UCSD-AML1 (cell line): ENCODE results near the gene ZNF420.
"Not testable (repeated sequence)": the region's sequence is repeated elsewhere in the genome, so short reads cannot be mapped to it uniquely, and the experiment has no call there.

Experiments
- DNase-seq: peaks from one replicate; lab custom pipeline; 2025; ENCODE audit not compliant: unreplicated experiment; lab: John Stamatoyannopoulos, UW

The ZNF420 gene

DNA sequence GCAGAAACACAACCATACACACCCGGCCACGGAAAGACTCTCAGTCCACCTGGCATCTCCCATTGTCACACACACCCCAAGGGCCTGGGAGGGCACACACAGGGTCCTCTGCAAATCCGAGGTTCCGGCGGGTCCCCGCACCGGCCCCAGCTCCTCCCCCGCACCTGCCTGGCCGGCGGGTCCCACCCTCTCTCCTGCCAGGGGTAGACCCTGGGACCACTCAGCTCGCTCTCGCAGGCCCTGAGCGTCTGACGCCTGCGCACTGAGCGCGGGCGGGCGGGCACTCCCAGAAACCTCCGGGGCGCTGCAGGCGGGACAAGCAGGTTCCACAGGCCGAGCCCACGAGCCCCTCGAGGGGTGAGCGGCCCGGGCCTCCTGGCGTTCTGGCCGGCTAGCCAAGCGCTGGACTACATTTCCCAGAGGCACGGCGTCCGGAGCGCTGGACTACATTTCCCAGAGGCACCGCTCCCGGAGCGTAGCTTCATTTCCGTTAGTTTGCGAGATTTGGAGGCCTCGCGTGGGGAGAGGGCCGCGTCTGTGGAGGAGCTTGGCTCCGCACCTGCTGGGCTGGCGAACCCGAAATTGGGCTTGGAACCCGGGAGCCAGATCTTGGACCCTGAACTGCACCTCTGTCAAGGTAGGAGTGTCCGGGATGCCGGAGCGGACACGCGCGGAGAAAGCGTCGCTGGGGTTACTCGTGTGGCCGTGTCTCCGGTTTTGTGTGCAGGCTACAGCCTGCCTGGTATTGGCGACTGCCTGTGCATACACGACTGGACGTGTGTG, at the start of gene ZNF420:
Gene ZNF420, plus strand, starts transcription at position 500 of the 783 bp plus-strand sequence. CDS start 10,686 bp downstream, outside the sequence.
- peak; percentile 96 for DNase-seq

DNA sequence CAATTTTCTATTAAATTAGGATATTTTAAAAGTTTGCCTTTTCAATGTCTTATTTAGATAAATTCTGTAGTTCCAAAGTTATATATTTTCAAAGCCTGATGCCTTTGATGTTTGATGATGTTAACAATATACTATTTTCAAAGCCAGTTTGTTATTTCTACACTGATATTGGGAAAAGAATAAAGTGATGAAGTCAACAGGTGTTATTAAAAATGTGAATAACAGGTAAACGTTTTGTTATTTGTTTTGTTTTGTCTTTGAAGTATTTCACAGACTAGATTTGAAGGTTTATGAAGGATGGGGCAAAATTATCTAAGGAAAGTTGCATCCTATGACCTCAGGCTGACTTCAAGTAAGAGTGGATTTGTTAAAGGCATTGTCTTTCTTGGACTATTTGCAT, 33.1 kb upstream of the ZNF420 start:
- no peak for DNase-seq

GRCh38 chr19:37055330-37055729, 22.9 kb upstream of the ZNF420 start:
- DNase-seq = no peak

DNA sequence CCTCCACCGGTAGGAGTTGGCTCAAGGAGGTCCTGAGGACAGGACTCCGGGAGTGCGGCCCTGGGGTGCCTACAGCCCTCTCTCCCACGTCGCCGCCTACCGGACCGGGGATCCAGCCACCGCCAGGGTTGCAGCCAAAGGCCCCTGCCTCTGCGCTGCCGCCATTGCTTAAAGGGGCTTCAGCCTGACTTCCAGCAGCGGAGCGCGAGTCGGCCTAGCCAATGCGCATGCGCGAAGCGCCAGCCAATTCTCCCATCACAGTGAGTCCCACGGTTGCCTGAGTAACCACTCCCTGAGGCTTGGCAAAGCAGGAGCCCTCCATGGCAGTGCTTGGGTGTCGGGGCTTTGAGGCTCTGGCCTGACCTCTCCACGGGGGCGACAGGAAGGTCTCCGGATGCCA, 21.5 kb upstream of the ZNF420 start:
- no peak for DNase-seq

DNA sequence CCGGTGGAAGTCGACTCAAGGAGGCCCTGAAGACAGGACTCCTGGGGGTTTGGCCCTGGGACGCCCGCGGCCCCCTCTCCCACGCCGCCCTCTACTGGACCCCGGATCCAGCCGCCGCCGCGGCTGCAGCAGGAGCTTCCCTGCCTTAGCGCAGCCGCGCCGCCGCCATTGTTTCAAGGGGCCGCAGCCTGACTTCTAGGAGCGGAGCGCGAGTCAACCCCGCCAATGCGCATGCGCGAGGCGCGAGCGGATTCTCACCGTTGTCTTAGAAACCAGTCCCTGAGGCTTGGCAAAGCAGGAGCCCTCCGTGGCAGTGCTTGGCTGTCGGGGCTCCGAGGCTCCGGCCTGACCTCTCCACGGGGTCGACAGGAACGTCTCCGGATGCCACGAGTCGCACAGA, 19.1 kb upstream of the ZNF420 start:
- DNase-seq = no peak

- DNase-seq = not testable (repeated sequence)
Observed at GRCh38 chr19:37064886-37065285, 13.3 kb upstream of the ZNF420 start.

DNA sequence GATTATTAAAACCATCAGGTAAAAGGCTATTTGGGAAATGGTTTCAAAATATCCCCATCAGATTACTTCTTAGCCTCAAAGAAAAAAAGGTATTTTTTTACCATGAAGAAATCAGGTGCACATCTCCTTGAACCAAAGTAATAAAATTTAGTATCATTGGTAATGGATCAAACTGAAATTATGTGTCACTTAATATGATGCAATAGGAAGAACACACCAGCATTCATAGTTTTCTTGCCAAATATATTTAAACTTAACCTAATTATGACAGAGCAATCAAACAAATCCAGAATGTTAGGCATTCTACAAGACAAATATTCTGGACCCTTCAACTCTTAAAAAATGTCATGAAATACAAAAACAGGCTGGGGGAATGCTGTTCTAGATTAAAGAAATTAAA, 4.1 kb upstream of the ZNF420 start:
- DNase-seq = no peak

DNA sequence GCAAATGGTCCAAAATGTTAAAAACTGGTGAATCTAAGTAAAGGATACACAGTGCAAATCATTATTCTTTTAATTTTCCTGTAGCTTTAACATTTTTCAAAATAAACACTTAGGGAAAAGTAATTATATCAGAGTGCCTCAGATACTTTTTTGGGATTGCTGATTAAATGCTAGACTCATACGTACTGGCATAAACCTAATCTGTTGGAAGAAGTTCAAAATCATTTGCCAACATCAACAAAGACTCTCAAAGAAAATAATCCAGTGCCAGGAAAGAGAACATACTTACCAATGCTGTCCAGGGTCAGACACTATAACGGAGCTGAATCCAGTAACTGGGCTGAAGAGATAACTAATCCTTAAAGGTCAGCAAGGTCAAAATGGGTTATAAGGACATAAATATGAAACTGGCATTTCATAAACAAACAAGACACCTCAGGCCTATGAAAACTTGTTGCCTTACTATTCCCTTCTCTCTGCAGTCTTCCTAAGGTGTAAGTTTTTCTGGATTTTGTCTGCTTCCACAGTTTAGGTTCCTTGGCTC, 3.3 kb upstream of the ZNF420 start:
- no peak for DNase-seq

DNA sequence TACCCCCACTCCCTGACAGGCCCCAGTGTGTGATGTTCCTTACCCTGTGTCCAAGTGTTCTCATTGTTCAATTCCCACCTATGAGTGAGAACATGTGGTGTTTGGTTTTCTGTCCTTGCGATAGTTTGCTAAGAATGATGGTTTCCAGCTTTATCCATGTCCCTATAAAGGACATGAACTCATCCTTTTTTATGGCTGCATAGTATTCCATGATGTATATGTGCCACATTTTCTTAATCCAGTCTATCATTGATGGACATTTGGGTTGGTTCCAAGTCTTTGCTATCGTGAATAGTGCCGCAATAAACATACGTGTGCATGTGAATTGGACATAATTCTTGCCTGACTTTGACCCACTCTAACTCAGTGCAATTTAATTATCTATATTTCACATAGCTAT, 1.7 kb upstream of the ZNF420 start:
- not testable (repeated sequence) for DNase-seq

DNA sequence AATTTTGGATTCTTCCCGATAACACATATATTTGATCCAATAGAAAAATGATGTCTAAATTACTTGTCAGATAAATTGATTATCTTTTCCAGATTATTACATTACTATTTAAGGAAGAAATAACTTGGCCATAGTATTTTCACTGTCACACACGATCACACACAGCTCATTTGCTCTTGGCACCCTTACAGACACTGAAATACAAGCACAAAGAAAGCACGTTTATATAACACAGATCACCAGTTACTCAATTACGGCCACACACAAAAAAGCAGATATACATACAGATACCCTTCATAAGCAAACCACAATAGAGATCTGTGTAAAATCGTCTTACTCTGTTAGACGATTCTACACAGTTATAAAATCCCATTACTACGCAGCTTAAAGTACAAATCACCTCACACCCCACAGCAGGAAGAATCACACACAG, 716 bp upstream of the ZNF420 start:
- DNase-seq = no peak

DNA sequence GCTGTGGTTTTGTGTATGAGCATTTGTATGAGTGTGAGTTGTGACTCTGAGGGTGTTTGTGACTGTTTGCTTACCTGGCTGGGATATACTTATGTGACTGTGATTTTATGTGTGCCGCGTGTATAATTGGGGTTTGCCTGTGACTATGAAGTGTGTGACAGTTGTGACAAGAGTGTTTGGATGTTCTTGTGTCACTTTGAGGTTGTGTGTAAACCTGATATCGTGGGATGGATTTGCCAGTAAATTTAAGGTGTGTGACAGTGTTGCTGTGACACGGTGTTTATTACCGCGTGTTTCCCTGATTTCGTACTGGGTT, 442 bp downstream of the ZNF420 start:
- no peak for DNase-seq

DNA sequence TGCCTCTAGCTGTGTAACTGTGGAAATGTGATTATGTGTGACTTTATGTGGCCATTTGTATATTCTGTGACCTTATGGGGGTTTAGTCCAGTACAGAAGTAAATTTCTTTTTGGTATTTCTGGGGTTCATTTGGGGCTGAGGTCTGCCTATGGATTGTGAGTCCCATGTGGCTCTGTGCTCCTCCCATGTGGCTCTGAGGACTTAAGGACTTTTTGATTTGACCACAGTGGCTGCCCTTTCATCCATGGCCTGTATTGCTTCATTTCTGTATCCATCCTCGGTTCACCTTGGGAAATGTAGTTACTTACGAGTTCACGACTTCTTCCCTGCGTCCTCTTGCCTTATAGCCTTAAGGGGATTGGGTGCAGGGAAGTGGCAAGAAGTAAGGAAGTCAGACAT, 1.0 kb downstream of the ZNF420 start:
- DNase-seq = no peak

GRCh38 chr19:37082307-37082706, 4.1 kb downstream of the ZNF420 start:
- no peak for DNase-seq

DNA sequence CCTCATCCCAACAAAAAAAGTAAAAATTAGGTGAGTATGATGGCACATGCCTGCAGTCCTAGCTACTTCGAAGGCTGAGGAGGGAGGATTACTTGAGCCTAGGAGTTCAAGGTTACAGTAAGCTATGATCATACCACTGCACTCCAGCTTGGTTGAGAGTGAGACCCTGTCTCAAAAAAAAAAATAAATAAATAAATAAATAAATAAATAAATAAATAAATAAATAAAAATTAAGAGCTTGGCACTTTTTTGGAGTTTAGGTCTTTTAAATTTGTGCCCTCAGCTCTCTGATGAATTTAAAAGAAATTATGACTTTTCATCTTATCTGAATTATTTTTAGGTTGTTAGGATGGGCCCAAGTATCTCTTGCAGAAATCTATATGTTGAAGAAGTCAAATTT, 8.9 kb downstream of the ZNF420 start:
- no peak for DNase-seq

GRCh38 chr19:37095859-37096258, 17.6 kb downstream of the ZNF420 start:
- no peak for DNase-seq

DNA sequence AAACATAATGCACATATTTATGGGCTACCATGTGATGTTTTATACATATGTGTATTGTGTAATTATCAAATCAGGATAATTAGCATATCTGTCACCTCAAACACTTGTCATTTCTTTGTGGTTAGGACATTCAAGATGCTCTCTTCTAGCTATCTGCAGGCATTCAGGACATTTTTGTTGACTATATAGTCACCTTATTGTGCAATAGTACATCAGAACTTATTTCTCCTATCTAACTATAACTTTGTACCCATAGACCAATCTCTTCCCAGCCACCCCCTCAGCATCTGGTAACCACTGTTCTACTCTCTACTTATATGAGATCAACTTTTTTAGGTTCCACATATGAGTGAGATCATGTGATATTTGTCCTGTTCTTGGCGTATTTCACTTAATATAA, 20.3 kb downstream of the ZNF420 start:
- DNase-seq = no peak

DNA sequence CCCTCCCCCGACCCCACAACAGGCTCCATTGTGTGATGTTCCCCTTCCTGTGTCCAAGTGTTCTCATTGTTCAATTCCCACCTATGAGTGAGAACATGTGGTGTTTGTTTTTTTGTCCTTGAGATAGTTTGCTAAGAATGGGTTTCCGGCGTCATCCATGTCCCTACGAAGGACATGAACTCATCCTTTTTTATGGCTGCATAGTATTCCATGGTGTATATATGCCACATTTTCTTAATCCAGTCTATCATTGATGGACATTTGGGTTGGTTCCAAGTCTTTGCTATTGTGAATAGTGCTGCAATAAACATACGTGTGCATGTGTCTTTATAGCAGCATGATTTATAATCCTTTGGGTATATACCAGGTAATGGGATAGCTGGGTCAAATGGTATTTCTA, 25.9 kb downstream of the ZNF420 start:
- DNase-seq = not testable (repeated sequence)

GRCh38 chr19:37111753-37112152, 33.5 kb downstream of the ZNF420 start:
- DNase-seq = not testable (repeated sequence)

DNA sequence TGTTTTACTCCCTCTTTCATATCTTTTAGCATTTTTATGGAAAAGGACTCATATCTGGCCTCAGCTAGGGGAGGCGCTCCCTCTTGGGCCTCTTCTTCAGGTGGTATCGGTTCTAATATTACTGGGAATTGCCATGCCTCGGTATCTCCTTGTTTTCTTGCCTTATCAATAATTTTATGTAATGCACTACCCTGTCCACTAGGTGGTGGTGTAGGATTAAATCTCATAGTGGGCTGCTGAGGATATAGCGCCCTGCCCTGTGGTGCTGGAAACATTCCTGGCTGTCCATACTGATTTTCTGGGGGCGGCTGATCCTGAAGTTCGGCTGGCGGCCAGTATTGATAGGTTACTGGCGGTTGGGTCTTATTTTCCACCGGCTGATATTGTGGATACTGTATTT, 35.8 kb downstream of the ZNF420 start:
- DNase-seq = no peak

GRCh38 chr19:37122093-37122492, 43.9 kb downstream of the ZNF420 start:
- DNase-seq = not testable (repeated sequence)

- DNase-seq = no peak
Observed at GRCh38 chr19:37127999-37128820, 50.0 kb downstream of the ZNF420 start.

DNA sequence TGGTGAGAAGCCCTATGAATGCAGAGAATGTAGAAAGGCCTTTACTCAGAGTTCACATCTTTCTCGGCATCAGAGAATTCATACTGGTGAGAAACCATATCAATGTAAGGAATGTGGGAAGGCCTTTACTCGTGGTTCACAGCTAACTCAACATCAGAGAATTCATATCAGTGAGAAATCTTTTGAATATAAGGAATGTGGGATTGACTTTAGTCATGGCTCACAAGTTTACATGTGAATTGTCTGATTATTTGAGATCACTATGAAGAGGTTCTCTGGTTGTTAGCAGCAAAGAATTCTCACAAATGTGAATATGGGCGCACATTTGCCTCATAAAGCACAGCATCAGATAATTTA, 50.6 kb downstream of the ZNF420 start:
- no peak for DNase-seq
